Measurements from ENCODE around the gene SYT14.

DNA sequence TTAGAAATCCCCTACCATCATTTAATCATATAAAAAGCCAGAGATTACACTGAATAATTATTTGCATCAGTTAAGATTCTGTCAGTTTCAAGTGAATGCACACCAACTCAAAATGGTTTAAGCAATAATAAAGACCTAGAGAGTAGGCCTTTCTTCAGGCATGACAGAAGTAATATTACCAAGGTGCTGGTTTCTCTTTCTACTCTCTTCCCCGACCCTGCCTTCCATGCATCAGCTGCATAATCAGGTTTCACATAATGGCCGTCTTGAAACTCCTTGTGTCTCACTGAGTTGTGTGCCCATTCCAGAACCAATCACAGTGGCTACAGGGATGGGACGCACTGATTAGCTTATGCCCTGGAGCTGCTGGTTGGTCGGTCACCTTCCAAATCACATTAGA is 191.1 kb downstream of the SYT14 start:
- TF ChIP-seq CTBP1 (IDR thresholded peaks at IDR 0.05; ENCODE audit: borderline replicate concordance): no peak
- no peak for TF ChIP-seq BHLHE40 (IDR thresholded peaks at IDR 0.05; ENCODE audit: borderline replicate concordance)
- no peak for TF ChIP-seq ELF4 (IDR thresholded peaks at IDR 0.05)
- TF ChIP-seq, protein P1, sequence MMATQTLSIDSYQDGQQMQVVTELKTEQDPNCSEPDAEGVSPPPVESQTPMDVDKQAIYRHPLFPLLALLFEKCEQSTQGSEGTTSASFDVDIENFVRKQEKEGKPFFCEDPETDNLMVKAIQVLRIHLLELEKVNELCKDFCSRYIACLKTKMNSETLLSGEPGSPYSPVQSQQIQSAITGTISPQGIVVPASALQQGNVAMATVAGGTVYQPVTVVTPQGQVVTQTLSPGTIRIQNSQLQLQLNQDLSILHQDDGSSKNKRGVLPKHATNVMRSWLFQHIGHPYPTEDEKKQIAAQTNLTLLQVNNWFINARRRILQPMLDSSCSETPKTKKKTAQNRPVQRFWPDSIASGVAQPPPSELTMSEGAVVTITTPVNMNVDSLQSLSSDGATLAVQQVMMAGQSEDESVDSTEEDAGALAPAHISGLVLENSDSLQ (IDR thresholded peaks at IDR 0.05): no peak
- no peak for TF ChIP-seq FOXA1 (IDR thresholded peaks at IDR 0.05)
- TF ChIP-seq FOXK2 (IDR thresholded peaks at IDR 0.05): no peak
- no peak for TF ChIP-seq HDGF (IDR thresholded peaks at IDR 0.05; ENCODE audit: borderline replicate concordance)
- TF ChIP-seq LEF1 (IDR thresholded peaks at IDR 0.05; ENCODE audit: borderline replicate concordance): no peak
- no peak for TF ChIP-seq SP1 (IDR thresholded peaks at IDR 0.05)
- TF ChIP-seq NFRKB (IDR thresholded peaks at IDR 0.05): no peak
- TF ChIP-seq SUZ12 (IDR thresholded peaks at IDR 0.05): no peak
- no peak for TF ChIP-seq ZNF384 (IDR thresholded peaks at IDR 0.05)

All from HEK293T (cell line).